Forelimb muscle (tissue), 1 donor: ENCODE data around the gene TMEM132D. TPM values are rescaled to one million over a fixed set of nuclear protein-coding genes. Genes with fewer than 3 reads are reported as not detected.

Source experiments
- DNase-seq: peaks from one replicate; pipeline ENCODE4 v3.0.0-alpha.2; 2013; ENCODE audit warnings: low read depth
- polyA plus RNA-seq: library from polyadenylated mRNA; unstranded; fragments of 120-200 nt; gene quantifications from one replicate; pipeline ENCODE4 v1.2.1, GENCODE V29; 2013; ENCODE audit not compliant: insufficient read length

The TMEM132D gene
- polyA plus RNA-seq, 1 donor = 0.52 TPM

GRCh38 chr12:129185855-129186254 is 718.0 kb downstream of the TMEM132D start:
- DNase-seq = no peak

DNA sequence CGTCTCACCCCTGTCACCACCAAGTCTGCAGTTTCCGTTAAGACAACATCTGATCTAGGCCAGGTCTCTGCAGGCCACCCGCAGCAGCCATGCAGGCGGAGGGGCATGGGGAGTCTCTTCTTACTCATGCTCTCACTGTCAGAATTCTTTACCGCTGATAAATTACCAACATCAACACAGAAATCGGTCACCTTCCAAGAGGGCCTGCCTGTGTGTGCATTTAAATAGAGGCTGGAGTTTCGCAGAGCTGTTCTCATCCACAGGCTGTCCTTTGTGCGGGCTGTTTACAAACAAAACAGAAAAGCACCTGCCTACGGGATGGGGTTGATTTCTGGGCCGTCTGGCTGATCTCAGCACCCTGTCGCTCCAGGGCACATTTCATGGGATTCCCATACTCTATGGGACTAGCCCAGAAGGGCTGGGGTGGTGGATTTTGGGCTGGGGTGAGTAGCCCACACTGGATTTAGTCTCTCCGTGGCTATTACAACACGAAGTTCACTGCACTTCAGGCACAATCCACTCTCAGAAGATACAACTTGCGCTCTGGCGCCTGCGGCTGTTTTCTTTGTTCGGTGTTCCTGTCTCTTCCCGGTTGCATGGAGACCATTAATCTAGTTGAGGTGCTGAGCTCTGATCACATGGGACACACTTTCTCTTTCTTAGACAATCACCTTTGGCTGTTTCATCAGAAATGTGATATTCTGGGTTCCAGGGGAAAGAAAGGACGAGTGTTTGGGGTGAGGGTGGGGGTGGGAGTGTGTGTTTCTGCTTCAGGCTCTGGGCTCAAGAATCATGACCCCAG is 719.5 kb downstream of the TMEM132D start:
- no peak for DNase-seq

DNA sequence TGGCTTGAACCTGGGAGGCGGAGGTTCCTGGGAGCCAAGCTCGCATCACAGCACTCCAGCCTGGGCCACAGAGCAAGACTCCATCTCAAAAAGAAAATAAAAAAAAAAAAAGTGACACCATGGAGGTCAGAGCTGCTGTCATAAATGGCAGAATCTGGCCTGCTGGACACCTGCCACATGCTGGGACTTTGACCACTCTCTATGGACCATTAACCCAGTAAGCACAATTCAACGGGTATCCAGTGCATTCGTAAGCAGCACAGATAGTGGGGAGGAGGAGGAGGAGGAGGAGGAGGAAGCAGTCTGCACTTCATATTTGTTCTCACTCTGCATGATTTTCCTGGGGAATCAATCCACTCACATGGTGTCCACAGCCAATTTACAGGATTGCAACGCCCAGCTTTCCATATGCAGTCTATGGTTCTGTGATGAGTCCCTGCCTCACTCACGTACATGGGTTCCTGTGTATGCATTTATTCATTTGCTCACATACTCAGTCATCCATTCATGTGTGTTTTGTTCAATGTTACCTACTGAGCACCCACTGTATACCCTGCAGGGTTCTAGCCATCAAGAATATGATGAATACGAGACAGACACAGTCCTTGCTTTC is 723.8 kb downstream of the TMEM132D start:
- DNase-seq = no peak

DNA sequence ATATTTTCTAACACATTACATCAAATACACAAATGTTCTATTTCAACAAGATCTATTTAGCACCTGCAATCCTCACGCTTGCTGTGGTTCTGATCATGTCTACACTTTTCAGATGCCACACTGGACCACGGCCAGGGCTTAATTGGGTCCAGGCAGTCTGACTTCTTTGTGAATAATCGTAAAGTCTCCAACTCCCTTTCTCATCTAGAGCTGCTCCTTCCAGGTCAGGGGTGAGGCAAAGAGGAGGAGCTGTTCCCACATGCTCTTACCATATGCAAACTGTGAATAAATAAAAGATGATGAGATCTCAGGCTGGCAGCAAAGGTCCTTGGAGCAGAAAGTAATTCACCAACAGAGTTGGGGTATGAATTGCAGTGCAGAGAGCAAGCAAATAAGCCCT is 733.9 kb downstream of the TMEM132D start:
- DNase-seq = no peak

DNA sequence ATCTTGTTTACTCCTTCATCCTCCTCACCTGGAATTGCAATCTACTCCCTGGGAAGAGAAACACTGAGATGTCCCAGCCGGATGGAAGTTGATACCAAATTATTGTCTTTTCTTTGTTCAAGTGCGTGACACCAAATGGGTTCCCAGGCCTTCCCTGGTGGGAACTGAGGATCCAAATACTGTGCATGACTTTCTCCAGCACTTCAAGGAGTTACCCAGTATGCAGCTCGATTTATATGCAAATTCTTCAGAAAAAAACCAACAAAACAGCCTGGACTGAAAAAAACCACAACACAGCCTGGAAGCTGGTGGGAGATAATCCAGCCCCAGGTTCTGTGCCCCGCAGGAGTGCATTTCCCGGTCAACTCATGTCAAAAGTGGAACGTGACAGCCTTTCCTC is 740.0 kb downstream of the TMEM132D start:
- DNase-seq = no peak

- no peak for DNase-seq
Observed at GRCh38 chr12:129163461-129163860, 740.4 kb downstream of the TMEM132D start.

DNA sequence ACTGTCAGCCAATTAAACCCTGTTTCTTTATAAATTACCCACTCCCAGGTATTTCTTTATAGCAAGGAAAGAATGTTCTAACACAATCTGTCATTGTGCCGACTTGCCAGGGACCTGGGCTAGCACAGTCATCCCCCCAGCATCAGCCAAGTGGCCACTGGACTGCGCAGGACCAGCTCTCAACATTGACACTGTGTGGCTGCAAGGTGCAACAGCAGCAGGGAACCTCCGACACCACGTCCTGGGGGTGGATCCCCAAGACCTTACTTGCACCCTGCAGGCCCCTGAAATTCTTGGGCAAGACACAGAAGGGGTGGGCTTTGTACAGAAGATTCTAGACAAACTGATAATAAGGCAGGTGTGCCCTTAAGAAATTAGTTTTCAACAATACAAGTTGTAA is 741.0 kb downstream of the TMEM132D start:
- DNase-seq = no peak

DNA sequence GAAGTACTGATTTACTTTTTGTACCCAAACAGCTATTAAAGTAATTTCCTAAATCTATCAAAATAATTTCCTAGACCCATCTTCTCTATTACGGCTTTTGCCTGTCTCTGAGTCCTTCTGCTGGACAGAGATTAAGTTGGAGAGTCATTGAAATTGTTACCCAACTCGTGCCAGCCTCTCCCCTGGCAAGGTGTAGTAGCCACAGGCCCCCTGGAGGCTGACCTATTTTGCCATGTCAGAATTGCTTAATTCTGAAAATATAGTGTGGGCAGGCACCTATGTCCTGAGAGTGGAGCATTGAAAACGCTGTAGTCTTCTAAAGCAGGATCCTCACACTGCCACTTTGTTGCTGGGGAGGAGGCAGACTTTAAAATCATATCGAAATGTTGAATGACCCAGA is 742.3 kb downstream of the TMEM132D start:
- no peak for DNase-seq

- DNase-seq = no peak
Observed at GRCh38 chr12:129160282-129160681, 743.5 kb downstream of the TMEM132D start.

- no peak for DNase-seq
Observed at GRCh38 chr12:129152351-129153104, 751.3 kb downstream of the TMEM132D start.

DNA sequence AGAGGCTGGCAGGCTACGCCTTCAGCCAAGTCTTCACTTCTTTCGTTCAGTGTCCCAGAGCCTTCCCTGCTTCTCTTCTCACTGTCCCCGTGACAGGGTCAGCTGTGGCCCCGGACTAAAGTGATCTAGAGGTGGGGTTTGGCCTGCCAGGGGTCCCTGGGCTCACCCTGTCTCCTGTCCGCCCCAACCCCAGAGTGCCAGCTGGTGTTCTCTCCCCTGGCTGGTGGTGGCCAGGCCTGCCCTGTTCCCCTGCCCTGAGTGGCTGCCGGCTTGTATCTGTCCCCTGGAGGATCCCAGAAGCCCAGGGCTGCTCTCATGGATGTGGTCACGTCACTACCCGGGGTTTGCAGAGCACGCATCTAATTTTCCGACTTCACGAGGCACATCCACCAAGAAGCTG is 753.1 kb downstream of the TMEM132D start:
- no peak for DNase-seq

GRCh38 chr12:129145381-129145780 is 758.4 kb downstream of the TMEM132D start:
- DNase-seq = no peak

DNA sequence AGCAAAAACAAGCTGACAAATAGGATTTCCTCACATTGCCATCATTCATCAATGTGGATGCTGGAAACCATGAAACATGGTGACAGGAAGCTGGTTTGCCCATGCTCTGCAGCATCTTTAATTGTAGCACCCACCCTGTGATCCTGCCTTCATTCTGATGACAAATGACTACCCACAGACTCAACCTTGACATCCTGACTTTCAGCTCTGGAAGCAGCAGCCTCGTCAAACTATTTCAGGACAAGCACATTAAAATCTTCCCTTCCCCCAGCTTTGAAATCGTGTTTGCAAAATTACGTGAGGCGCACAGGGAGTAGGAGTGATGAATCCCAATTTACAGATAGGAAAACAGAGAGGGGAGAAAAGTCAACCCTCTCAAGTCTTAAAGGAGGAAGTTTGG is 765.0 kb downstream of the TMEM132D start:
- DNase-seq = no peak

DNA sequence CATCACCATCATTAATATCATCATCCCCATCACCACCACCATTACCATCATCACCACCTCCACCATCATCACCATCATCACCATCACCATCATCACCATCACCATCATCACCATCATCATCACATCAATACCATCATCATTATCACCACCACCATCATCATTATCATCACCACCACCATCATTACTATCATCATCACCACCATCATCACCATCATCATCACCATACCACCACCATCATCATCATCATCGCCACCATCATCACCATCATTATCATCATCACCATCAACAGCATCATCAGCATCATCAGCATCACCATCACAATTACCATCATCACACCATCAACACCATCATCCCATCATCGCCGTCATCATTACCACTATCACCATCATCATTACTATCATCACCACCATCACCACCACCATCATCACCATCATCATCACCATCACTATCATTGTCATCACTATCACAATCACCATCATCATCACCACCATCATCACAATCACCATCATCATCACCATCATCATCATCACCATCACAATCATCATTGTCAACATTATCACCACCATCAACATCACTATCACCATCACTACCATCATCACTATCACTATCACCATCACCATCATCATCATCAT is 767.0 kb downstream of the TMEM132D start:
- DNase-seq = no peak

- no peak for DNase-seq
Observed at GRCh38 chr12:129127771-129128170, 776.1 kb downstream of the TMEM132D start.

DNA sequence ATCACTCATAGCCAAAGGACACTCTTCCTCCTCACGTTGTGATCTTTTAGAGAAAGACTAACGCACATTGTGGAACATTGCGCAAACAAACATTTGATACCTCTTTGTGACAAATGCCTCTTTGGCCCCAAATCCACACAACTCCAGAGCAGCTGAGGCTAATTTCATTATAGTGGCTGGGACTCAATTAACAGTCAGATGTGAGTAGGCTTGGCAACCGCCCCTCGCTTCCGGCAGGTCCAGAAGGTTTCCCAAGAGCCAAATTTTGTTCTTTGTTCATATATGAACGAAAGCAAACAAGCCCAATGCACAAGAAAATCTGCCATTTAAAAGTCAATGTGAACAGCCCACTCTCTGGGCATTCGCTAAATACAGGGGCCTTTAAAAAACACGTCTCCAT is 776.6 kb downstream of the TMEM132D start:
- no peak for DNase-seq

DNA sequence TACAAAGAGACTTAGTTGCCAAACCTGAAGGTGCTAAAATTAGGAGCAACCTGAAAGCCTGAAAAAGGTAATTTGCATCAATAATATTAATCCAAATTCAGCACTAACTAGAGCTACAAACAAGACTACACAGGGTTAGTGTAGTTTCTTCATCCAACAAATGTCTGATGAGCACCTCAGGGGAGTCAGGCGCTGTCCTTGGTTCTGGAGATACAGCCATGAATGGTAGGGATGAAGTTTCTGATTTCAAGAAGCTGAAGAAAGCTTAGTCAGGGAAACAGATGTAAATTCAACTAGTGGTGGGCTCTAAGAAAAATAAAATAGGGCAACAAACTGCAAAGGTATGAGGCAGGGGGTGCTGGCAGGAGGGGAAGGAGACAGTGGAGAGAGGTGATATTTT is 784.3 kb downstream of the TMEM132D start:
- no peak for DNase-seq

DNA sequence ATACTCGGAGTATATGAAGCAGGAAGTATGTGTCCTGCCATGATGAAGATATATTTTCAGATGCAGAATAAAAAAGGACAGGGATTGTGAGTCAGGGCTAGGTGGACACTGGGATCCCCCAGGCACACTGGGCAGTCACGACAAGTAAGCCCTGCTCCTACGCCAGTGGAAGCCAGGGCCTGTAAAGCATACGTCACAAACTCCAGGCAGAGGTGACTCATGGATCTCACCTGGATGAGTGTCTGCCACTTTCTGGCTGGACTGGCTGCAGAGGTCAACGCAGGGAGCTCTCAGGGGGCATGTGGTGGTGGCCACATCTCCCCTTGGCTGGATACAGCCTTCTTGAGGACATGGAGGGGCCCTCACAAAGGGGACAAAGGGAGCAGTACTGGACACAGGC is 788.3 kb downstream of the TMEM132D start:
- DNase-seq = no peak

GRCh38 chr12:129110575-129110974 is 793.2 kb downstream of the TMEM132D start:
- DNase-seq = no peak

DNA sequence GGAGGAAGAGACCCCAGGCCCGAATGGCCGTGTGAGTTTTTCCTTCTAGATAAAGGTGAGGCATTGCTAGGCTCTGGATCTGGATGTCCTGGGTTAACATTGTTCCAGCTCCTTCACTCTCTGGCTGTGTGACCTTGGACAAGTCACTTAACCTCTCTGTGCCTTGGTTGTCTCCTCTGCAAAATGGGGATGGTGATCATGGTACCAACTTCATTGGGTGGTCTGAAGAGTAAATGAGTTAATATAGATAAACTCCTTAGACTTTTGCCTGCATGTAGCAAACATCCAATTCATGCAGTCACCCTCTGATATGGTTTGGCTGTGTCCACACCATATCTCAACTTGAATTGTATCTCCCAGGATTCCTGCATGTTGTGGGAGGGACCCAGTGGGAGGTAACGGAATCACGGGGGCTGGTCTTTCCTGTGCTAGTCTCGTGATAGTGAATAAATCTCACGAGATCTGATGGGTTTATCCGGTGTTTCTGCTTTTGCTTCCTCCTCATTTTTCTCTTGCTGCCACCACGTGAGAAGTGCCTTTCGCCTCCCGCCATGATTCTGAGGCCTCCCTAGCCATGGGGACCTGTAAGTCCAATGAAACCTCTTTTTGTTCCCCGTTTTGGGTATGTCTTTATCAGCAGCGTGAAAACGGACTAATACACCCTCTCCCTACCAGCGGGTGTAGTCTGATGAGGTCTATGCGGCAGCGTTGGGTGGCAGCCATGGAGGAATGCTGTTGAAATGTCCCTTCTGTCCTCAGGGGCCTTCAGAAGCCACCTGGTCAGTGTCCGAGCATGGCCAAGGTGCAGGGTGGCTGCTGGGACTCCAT is 794.4 kb downstream of the TMEM132D start:
- DNase-seq = no peak

DNA sequence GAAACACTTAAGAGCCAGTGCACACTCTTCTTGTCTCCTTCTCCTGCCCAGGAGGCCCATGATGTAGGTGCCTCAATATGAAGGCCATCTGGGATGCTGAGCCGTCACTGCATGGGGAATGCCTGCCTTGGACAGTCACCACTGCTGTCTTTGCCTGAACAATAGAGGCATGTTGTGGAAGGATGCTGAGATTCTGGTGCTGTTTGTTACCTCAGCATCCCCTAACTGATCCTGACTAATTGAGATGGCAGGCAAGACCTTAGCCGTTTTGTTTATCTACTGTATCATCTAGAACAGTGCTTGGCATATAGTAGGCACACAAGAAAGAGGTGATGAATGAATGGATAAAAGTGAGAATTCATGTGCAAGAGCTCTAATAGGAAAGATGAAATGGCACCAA is 797.1 kb downstream of the TMEM132D start:
- no peak for DNase-seq
